Measurements from ENCODE around the gene RBFOX2.

The RBFOX2 gene

DNA sequence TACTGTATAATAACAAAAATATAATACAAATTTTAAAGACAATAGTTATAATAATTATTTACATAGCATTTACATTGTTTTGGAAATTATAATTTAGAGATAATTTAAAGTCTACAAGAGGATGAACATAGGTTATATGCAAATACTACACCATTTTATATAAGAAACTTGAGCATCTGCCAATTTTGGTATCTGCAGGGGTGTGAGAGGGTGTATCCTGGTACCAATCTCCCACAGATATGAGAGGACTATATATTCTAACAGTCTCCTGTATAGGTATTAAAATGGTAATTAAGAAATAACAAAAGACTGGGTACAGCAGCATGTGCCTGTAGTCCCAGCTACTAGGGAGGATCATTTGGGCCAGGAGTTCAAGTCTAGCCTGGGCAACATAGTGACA lies 176.5 kb downstream of the RBFOX2 start:
- TF ChIP-seq, protein P1, sequence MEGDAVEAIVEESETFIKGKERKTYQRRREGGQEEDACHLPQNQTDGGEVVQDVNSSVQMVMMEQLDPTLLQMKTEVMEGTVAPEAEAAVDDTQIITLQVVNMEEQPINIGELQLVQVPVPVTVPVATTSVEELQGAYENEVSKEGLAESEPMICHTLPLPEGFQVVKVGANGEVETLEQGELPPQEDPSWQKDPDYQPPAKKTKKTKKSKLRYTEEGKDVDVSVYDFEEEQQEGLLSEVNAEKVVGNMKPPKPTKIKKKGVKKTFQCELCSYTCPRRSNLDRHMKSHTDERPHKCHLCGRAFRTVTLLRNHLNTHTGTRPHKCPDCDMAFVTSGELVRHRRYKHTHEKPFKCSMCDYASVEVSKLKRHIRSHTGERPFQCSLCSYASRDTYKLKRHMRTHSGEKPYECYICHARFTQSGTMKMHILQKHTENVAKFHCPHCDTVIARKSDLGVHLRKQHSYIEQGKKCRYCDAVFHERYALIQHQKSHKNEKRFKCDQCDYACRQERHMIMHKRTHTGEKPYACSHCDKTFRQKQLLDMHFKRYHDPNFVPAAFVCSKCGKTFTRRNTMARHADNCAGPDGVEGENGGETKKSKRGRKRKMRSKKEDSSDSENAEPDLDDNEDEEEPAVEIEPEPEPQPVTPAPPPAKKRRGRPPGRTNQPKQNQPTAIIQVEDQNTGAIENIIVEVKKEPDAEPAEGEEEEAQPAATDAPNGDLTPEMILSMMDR (IDR thresholded peaks at IDR 0.05; ENCODE audit: low read depth, low read length): no peak
- no peak for DNase-seq (ENCODE audit: extremely low read depth, low read depth)

GRCh38 chr22:35850831-35851230 lies 177.8 kb downstream of the RBFOX2 start:
- TF ChIP-seq, protein P1 (IDR thresholded peaks at IDR 0.05; ENCODE audit: low read depth, low read length): no peak
- no peak for DNase-seq (ENCODE audit: extremely low read depth, low read depth)

DNA sequence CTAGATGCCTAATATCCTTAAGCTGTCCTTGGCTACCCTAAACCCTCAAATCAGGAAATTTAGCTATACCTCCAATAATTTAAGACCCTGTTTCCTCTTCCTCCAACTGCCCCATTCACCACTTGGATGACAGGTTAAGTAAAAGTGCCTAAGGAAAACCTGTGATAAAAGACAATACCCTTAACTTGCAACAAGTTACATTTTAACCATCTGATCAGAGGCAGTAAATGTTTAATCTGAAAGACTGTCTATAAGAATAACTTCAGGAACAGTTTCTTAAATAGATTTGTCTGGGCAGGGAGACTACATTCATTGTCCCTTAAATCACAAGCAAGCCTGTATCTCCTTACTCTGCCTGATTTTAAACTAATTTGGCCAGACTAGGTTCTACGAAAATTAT lies 181.8 kb downstream of the RBFOX2 start:
- TF ChIP-seq, protein P1 (IDR thresholded peaks at IDR 0.05; ENCODE audit: low read depth, low read length): no peak

GRCh38 chr22:35844886-35845285 lies 183.7 kb downstream of the RBFOX2 start:
- no peak for DNase-seq (ENCODE audit: extremely low read depth, low read depth)
- TF ChIP-seq, protein P1 (IDR thresholded peaks at IDR 0.05; ENCODE audit: low read depth, low read length): no peak

More for the DNA sequence above, 181.8 kb downstream of the RBFOX2 start:
- no peak for DNase-seq (ENCODE audit: extremely low read depth, low read depth)

GRCh38 chr22:35842954-35843353 lies 185.7 kb downstream of the RBFOX2 start:
- DNase-seq (ENCODE audit: extremely low read depth, low read depth): no peak
- TF ChIP-seq, protein P1 (IDR thresholded peaks at IDR 0.05; ENCODE audit: low read depth, low read length): peak; percentile 55

DNA sequence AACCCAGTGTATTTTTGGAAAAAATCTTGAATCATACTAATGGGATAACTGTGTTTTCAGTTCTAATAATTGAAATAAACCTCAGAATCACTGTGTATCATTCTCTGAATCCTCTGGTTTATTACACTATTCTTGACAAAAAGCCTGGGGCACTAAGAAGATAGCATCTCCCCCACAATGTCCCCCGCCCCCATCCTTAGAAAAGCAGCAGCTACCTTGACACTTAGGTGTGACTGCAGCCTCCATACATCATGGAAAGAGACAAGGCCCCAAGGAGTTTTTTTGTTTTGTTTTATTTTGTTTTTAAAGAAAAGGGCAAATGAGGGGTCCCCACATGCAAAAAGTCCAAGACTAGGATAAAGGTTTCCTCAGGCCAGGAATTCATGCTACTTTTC lies 186.1 kb downstream of the RBFOX2 start:
- TF ChIP-seq, protein P1 (IDR thresholded peaks at IDR 0.05; ENCODE audit: low read depth, low read length): no peak
- DNase-seq (ENCODE audit: extremely low read depth, low read depth): no peak

GRCh38 chr22:35841907-35842518 lies 186.6 kb downstream of the RBFOX2 start:
- TF ChIP-seq, protein P1 (IDR thresholded peaks at IDR 0.05; ENCODE audit: low read depth, low read length): no peak
- no peak for DNase-seq (ENCODE audit: extremely low read depth, low read depth)

Measured in AG09319 (cell line).